ENCODE measurements around the gene CASS4. TPM values are rescaled to one million over a fixed set of nuclear protein-coding genes. Genes with fewer than 3 reads are reported as not detected.

The CASS4 gene, protein sequence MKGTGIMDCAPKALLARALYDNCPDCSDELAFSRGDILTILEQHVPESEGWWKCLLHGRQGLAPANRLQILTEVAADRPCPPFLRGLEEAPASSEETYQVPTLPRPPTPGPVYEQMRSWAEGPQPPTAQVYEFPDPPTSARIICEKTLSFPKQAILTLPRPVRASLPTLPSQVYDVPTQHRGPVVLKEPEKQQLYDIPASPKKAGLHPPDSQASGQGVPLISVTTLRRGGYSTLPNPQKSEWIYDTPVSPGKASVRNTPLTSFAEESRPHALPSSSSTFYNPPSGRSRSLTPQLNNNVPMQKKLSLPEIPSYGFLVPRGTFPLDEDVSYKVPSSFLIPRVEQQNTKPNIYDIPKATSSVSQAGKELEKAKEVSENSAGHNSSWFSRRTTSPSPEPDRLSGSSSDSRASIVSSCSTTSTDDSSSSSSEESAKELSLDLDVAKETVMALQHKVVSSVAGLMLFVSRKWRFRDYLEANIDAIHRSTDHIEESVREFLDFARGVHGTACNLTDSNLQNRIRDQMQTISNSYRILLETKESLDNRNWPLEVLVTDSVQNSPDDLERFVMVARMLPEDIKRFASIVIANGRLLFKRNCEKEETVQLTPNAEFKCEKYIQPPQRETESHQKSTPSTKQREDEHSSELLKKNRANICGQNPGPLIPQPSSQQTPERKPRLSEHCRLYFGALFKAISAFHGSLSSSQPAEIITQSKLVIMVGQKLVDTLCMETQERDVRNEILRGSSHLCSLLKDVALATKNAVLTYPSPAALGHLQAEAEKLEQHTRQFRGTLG
- polyA plus RNA-seq (2013), result 2.9 TPM

DNA sequence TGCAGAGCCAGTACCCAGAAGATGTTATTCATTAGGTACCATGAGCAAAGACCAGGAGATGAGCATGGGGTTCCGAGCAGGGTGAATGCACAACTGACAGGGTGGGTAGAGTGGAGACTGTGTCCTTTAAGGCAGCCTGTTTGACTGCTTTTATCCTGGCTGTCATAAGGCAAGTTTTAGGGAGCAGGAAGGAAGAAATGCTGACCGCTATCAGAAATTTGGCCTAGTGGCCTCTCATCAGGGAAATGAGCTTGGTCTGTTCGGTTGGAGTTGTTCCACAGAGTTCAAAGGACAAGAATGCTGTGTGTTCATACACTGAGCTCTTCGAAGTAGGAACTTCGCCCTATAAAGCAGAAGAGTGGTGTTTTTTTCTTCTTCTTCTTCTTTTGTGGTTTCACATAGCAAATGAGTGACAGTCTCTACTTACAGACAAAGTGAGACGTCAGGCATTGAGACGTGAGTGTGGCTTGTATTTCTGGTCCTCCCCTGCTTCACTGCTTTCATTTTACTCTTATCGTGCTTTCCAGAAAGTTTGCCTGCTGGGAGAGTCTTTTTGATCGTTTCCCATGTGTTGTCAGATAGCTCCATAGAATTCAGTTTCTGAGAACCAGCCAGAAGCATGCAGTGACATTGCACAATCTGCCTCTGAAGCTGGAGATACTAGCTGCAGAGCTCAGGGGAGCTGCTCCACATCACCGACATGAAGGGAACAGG lies at the start of gene CASS4:
Gene CASS4, plus strand, starts transcription at position 502 of the 714 bp plus-strand sequence. Its CDS starts 199 bp downstream, at position 701.
- Histone ChIP-seq H3K9me3 (ENCODE audit: control extremely low read depth in 1 of 5, control insufficient read depth in 4 of 5, insufficient read depth in 2 of 5, low read depth in 1 of 5, low read length in 4 of 5) (no peaks in the 10 kb centered on the region), H3K4me1 (ENCODE audit: control extremely low read depth in 1 of 4, control insufficient read depth in 4 of 4, insufficient read depth in 4 of 4, low read length in 3 of 4) (peaks cover 8 to 69% (median 23%) of the 10 kb centered on the region in 4 experiments), H3K4me3 (ENCODE audit: control insufficient read depth in 1 of 7, extremely low read depth in 1 of 7, insufficient read depth in 4 of 7, low read depth in 2 of 7, low read length in 6 of 7) (peak within 1 kb of the TSS in 6 of 7 experiments; percentile 23 to 79 (median 66)), H3K27ac (ENCODE audit: insufficient read depth in 1 of 2, low read depth in 1 of 2, low read length in 2 of 2, poor library complexity in 1 of 2, severe bottlenecking in 2 of 2) (peak within 1 kb of the TSS; percentile 69 to 85), H3K27me3 (replicated peaks in 2 of 5; ENCODE audit: control insufficient read depth in 4 of 5, insufficient read depth in 5 of 5, low read length in 4 of 5) (no peaks in the 10 kb centered on the region), H3K36me3 (ENCODE audit: control insufficient read depth in 4 of 4, insufficient read depth in 4 of 4, low read length in 3 of 4) (peaks cover 5 to 23% (median 11%) of the 10 kb centered on the region in 4 experiments)
- ChIA-PET CTCF (interaction anchor here (0.7 to 4.2 kb wide), 14 partner anchors 10 to 102 kb away, joined by 3 to 22 read pairs (median 4); no protein-coding TSS in a partner anchor), POLR2A (interaction anchor here (0.9 to 1.7 kb wide), 4 partner anchors 9 to 57 kb away, joined by 3 to 6 read pairs (median 4); partner anchors contain the start of gene AURKA)
- peak; percentile 83 to 95 (median 91) for DNase-seq
- 0% methylated on average over 9 of the region's 10 CpGs for WGBS (ENCODE audit: insufficient coverage)

- CTCF ChIA-PET, result interaction anchor here (1.3 to 2.5 kb wide), 3 partner anchors 10 to 21 kb away, joined by 3 to 7 read pairs (median 4); no protein-coding TSS in a partner anchor
- no peaks in the 10 kb centered on the region for H3K27me3 ChIP-seq (replicated peaks in 2 of 5; ENCODE audit: control insufficient read depth in 4 of 5, insufficient read depth in 5 of 5, low read length in 4 of 5)
- H3K36me3 ChIP-seq (ENCODE audit: control insufficient read depth in 4 of 4, insufficient read depth in 4 of 4, low read length in 3 of 4), result peaks cover 0 to 20% (median 3%) of the 10 kb centered on the region in 4 experiments
- no peak overlapping the region for H3K4me3 ChIP-seq (ENCODE audit: control insufficient read depth in 1 of 7, extremely low read depth in 1 of 7, insufficient read depth in 4 of 7, low read depth in 2 of 7, low read length in 6 of 7)
- 33% methylated on average over 3 of the region's 8 CpGs for WGBS (ENCODE audit: insufficient coverage)
- DNase-seq, result peak; percentile 56 to 92 (median 86)
- peak overlapping the region in 1 of 2 experiments; percentile 40 for H3K27ac ChIP-seq (ENCODE audit: insufficient read depth in 1 of 2, low read depth in 1 of 2, low read length in 2 of 2, poor library complexity in 1 of 2, severe bottlenecking in 2 of 2)
- peaks cover 0 to 26% (median 18%) of the 10 kb centered on the region in 4 experiments for H3K4me1 ChIP-seq (ENCODE audit: control extremely low read depth in 1 of 4, control insufficient read depth in 4 of 4, insufficient read depth in 4 of 4, low read length in 3 of 4)
- no peaks in the 10 kb centered on the region for H3K9me3 ChIP-seq (ENCODE audit: control extremely low read depth in 1 of 5, control insufficient read depth in 4 of 5, insufficient read depth in 2 of 5, low read depth in 1 of 5, low read length in 4 of 5)
- POLR2A ChIA-PET, result interaction anchor here (0.6 kb wide), 1 partner anchor 18 kb away, joined by 3 read pairs; no protein-coding TSS in a partner anchor
Observed at GRCh38 chr20:56362833-56363413, 49.1 kb upstream of the CASS4 start.

- H3K9me3 ChIP-seq (ENCODE audit: control extremely low read depth in 1 of 5, control insufficient read depth in 4 of 5, insufficient read depth in 2 of 5, low read depth in 1 of 5, low read length in 4 of 5), result no peaks in the 10 kb centered on the region
- peaks cover 0 to 26% (median 16%) of the 10 kb centered on the region in 4 experiments for H3K4me1 ChIP-seq (ENCODE audit: control extremely low read depth in 1 of 4, control insufficient read depth in 4 of 4, insufficient read depth in 4 of 4, low read length in 3 of 4)
- no peaks in the 10 kb centered on the region for H3K27me3 ChIP-seq (replicated peaks in 2 of 5; ENCODE audit: control insufficient read depth in 4 of 5, insufficient read depth in 5 of 5, low read length in 4 of 5)
- ChIA-PET CTCF (interaction anchor here (0.8 to 1.6 kb wide), 2 partner anchors 21 to 32 kb away, joined by 3 read pairs; no protein-coding TSS in a partner anchor), POLR2A (no interaction called here)
- no peak overlapping the region for H3K4me3 ChIP-seq (ENCODE audit: control insufficient read depth in 1 of 7, extremely low read depth in 1 of 7, insufficient read depth in 4 of 7, low read depth in 2 of 7, low read length in 6 of 7)
- H3K36me3 ChIP-seq (ENCODE audit: control insufficient read depth in 4 of 4, insufficient read depth in 4 of 4, low read length in 3 of 4), result peaks cover 0 to 21% (median 3%) of the 10 kb centered on the region in 4 experiments
- no peak overlapping the region for H3K27ac ChIP-seq (ENCODE audit: insufficient read depth in 1 of 2, low read depth in 1 of 2, low read length in 2 of 2, poor library complexity in 1 of 2, severe bottlenecking in 2 of 2)
- DNase-seq, result no peak
- 98% methylated on average over 6 of the region's 6 CpGs for WGBS (ENCODE audit: insufficient coverage)
Observed at GRCh38 chr20:56363491-56363890, 48.6 kb upstream of the CASS4 start.

DNA sequence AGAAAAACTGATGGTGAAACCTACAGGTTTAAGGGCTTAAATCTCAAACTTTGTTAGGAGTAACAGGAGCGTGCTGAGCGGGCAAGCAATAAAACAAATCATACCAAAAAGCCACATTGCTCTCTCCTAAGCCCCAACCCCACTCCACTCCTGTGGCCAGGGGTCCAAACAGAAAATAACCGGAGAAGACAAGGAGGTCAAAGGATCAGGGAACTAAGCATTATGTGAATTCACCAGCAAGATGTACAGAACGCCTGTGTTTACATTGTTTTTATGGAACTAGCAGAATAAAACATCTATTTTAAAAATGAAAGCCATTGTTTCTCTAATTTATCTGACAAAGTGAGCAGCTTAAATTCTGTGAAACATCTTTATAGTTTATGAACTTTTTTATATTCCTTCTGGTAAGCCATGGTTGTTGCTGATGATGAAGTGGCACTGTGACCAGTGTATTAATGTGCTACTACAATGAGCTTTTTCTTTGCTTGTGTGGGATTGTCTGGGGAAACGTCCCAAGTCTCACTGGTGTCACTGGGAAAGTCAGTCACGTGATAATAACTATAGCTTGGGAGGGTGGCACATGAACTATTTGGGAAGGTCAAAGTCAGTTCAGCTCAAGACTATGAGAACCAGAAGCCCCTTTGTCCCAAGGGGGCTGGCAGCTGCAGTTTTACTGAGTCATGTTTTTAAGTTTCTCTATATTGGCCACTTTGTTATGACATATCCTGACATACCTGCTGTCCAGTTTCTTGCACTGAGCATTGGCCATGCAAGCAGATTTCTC lies 43.5 kb upstream of the CASS4 start:
- ChIA-PET POLR2A (no interaction called here), CTCF (interaction anchor here (1.1 kb wide), 1 partner anchor 13 kb away, joined by 3 read pairs; no protein-coding TSS in a partner anchor)
- DNase-seq, result no peak
- Histone ChIP-seq H3K27me3 (replicated peaks in 2 of 5; ENCODE audit: control insufficient read depth in 4 of 5, insufficient read depth in 5 of 5, low read length in 4 of 5) (no peaks in the 10 kb centered on the region), H3K4me3 (ENCODE audit: control insufficient read depth in 1 of 7, extremely low read depth in 1 of 7, insufficient read depth in 4 of 7, low read depth in 2 of 7, low read length in 6 of 7) (no peak overlapping the region), H3K9me3 (ENCODE audit: control extremely low read depth in 1 of 5, control insufficient read depth in 4 of 5, insufficient read depth in 2 of 5, low read depth in 1 of 5, low read length in 4 of 5) (no peaks in the 10 kb centered on the region), H3K4me1 (ENCODE audit: control extremely low read depth in 1 of 4, control insufficient read depth in 4 of 4, insufficient read depth in 4 of 4, low read length in 3 of 4) (no peaks in the 10 kb centered on the region), H3K36me3 (ENCODE audit: control insufficient read depth in 4 of 4, insufficient read depth in 4 of 4, low read length in 3 of 4) (peaks cover 2 to 49% (median 31%) of the 10 kb centered on the region in 4 experiments), H3K27ac (ENCODE audit: insufficient read depth in 1 of 2, low read depth in 1 of 2, low read length in 2 of 2, poor library complexity in 1 of 2, severe bottlenecking in 2 of 2) (no peak overlapping the region)
- WGBS (ENCODE audit: insufficient coverage), result 96% methylated on average over 4 of the region's 6 CpGs

DNA sequence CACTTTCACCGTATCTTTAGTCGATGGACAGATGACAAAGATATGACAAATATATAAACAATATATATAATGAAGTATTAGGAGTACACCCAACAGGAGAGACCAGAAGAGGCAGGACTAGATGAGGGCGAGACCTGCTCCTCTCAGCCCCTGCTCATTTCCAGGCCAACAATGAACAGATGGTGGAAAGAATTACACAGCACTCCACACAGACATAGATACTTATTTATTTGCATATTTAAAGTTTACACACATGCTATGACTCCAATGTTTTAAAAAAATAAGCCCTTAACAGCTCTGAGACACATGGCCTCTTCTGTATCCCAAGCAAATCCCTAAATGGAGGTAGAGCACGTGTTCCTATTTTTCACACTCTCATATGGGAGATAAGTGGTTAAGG lies 42.9 kb upstream of the CASS4 start:
- CTCF ChIA-PET, result no interaction called here
- Histone ChIP-seq H3K4me1 (ENCODE audit: control extremely low read depth in 1 of 4, control insufficient read depth in 4 of 4, insufficient read depth in 4 of 4, low read length in 3 of 4) (peaks cover 0 to 6% (median 2%) of the 10 kb centered on the region in 4 experiments), H3K4me3 (ENCODE audit: control insufficient read depth in 1 of 7, extremely low read depth in 1 of 7, insufficient read depth in 4 of 7, low read depth in 2 of 7, low read length in 6 of 7) (no peak overlapping the region), H3K36me3 (ENCODE audit: control insufficient read depth in 4 of 4, insufficient read depth in 4 of 4, low read length in 3 of 4) (peaks cover 2 to 49% (median 34%) of the 10 kb centered on the region in 4 experiments), H3K9me3 (ENCODE audit: control extremely low read depth in 1 of 5, control insufficient read depth in 4 of 5, insufficient read depth in 2 of 5, low read depth in 1 of 5, low read length in 4 of 5) (no peaks in the 10 kb centered on the region), H3K27me3 (replicated peaks in 2 of 5; ENCODE audit: control insufficient read depth in 4 of 5, insufficient read depth in 5 of 5, low read length in 4 of 5) (no peaks in the 10 kb centered on the region), H3K27ac (ENCODE audit: insufficient read depth in 1 of 2, low read depth in 1 of 2, low read length in 2 of 2, poor library complexity in 1 of 2, severe bottlenecking in 2 of 2) (no peak overlapping the region)
- POLR2A ChIA-PET, result no interaction called here
- DNase-seq, result no peak
- 100% methylated on average over 1 of the region's 4 CpGs for WGBS (ENCODE audit: insufficient coverage)

DNA sequence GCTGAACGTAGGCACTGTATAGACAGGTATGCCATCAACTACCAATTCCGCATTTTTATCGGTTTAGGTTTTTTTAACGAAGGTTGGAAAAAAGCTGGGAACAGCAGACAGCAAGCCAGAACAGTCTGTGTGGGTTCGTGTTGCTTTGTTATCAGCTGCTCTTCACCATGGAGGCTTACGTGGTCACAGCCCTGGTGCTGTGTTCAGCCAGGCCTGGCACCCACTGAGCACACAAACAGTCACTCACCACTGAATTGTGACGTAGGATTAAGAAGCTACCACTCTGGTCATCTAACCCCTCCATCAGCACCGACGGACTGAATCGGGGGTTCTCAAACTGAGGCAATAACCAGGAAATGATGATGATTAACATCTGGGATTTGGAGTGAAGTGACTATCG lies 40.1 kb upstream of the CASS4 start:
- Histone ChIP-seq H3K27me3 (replicated peaks in 2 of 5; ENCODE audit: control insufficient read depth in 4 of 5, insufficient read depth in 5 of 5, low read length in 4 of 5) (no peaks in the 10 kb centered on the region), H3K4me1 (ENCODE audit: control extremely low read depth in 1 of 4, control insufficient read depth in 4 of 4, insufficient read depth in 4 of 4, low read length in 3 of 4) (peaks cover 0 to 20% (median 3%) of the 10 kb centered on the region in 4 experiments), H3K4me3 (ENCODE audit: control insufficient read depth in 1 of 7, extremely low read depth in 1 of 7, insufficient read depth in 4 of 7, low read depth in 2 of 7, low read length in 6 of 7) (no peak overlapping the region), H3K36me3 (ENCODE audit: control insufficient read depth in 4 of 4, insufficient read depth in 4 of 4, low read length in 3 of 4) (peaks cover 2 to 61% (median 24%) of the 10 kb centered on the region in 4 experiments), H3K9me3 (ENCODE audit: control extremely low read depth in 1 of 5, control insufficient read depth in 4 of 5, insufficient read depth in 2 of 5, low read depth in 1 of 5, low read length in 4 of 5) (no peaks in the 10 kb centered on the region), H3K27ac (ENCODE audit: insufficient read depth in 1 of 2, low read depth in 1 of 2, low read length in 2 of 2, poor library complexity in 1 of 2, severe bottlenecking in 2 of 2) (no peak overlapping the region)
- CTCF ChIA-PET, result interaction anchor here (0.9 to 2.1 kb wide), 6 partner anchors 9 to 93 kb away, joined by 3 to 7 read pairs (median 4); partner anchors contain the start of gene FAM210B
- 92% methylated on average over 6 of the region's 11 CpGs for WGBS (ENCODE audit: insufficient coverage)
- POLR2A ChIA-PET, result no interaction called here
- DNase-seq, result no peak

All from common myeloid progenitor, CD34-positive (primary cell).